ENCODE results near the gene LMNA.

The LMNA gene

GRCh38 chr1:156090138-156090839, 24.2 kb upstream of the LMNA start:
- DNase-seq (ENCODE audit: low read depth, low spot score) = no peak
- H3K4me3 ChIP-seq (ENCODE audit: low read depth, low read length) = no peak overlapping the region
- TF ChIP-seq CTCF (IDR thresholded peaks at IDR 0.05; ENCODE audit: low read depth, low read length) = no peak
- in situ Hi-C loops (cut with HindIII; ENCODE audit: low sequenced_read_pairs) = no loop called here

GRCh38 chr1:156090840-156091188, 23.7 kb upstream of the LMNA start:
- H3K4me3 ChIP-seq (ENCODE audit: low read depth, low read length) = no peak overlapping the region
- in situ Hi-C loops (cut with HindIII; ENCODE audit: low sequenced_read_pairs) = no loop called here
- peak; percentile 63 for TF ChIP-seq CTCF (IDR thresholded peaks at IDR 0.05; ENCODE audit: low read depth, low read length)
- peak; percentile 79 for DNase-seq (ENCODE audit: low read depth, low spot score)

- in situ Hi-C loops (cut with HindIII; ENCODE audit: low sequenced_read_pairs) = no loop called here
- no peak overlapping the region for H3K4me3 ChIP-seq (ENCODE audit: low read depth, low read length)
- no peak for DNase-seq (ENCODE audit: low read depth, low spot score)
- no peak for TF ChIP-seq CTCF (IDR thresholded peaks at IDR 0.05; ENCODE audit: low read depth, low read length)
These were observed 22.9 kb upstream of the LMNA start for GRCh38 chr1:156091610-156092009.

GRCh38 chr1:156095906-156096508, 18.5 kb upstream of the LMNA start:
- in situ Hi-C loops (cut with HindIII; ENCODE audit: low sequenced_read_pairs) = no loop called here
- TF ChIP-seq CTCF (IDR thresholded peaks at IDR 0.05; ENCODE audit: low read depth, low read length) = no peak
- no peak for DNase-seq (ENCODE audit: low read depth, low spot score)
- no peak overlapping the region for H3K4me3 ChIP-seq (ENCODE audit: low read depth, low read length)

- peak; percentile 99 for TF ChIP-seq CTCF (IDR thresholded peaks at IDR 0.05; ENCODE audit: low read depth, low read length)
- DNase-seq (ENCODE audit: low read depth, low spot score) = peak; percentile 83
- no peak overlapping the region for H3K4me3 ChIP-seq (ENCODE audit: low read depth, low read length)
These were observed 17.7 kb upstream of the LMNA start for GRCh38 chr1:156096640-156097391.

GRCh38 chr1:156097499-156098178, 16.9 kb upstream of the LMNA start:
- no peak overlapping the region for H3K4me3 ChIP-seq (ENCODE audit: low read depth, low read length)
- in situ Hi-C loops (cut with HindIII; ENCODE audit: low sequenced_read_pairs) = no loop called here
- DNase-seq (ENCODE audit: low read depth, low spot score) = no peak
- no peak for TF ChIP-seq CTCF (IDR thresholded peaks at IDR 0.05; ENCODE audit: low read depth, low read length)

More at GRCh38 chr1:156096640-156097391, 17.7 kb upstream of the LMNA start:
- in situ Hi-C loops (cut with HindIII; ENCODE audit: low sequenced_read_pairs) = no loop called here

All from astrocyte of the spinal cord (primary cell).